GM18870 (cell line): ENCODE data around the gene KCNJ16.

Experiments used
- ATAC-seq: cut with Tn5 transposase; IDR thresholded peaks from one replicate; pipeline ENCODE4 v1.9.1; 2021; ENCODE audit warnings: moderate library complexity; ENCODE audit not compliant: unreplicated experiment

KCNJ16 gene

DNA sequence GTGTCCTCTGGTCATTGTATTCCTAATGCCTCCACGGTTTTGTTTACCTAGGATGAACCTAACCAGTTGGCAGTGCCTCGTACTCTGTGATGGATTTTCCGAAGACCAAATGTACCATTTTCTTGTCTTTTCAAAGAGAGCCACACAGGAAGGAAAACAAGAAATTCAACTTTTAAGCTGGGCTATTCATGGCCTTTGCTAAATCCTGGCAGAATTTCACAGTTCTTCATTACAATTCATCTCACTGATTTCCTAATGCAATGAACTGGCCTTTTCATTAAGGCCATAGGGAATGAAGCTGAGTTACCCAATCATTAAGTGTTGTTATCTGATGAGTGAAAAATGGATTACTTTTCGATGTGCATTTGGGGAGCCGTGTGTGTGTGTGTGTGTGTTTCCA, 7.9 kb upstream of the KCNJ16 start:
- no peak for ATAC-seq

DNA sequence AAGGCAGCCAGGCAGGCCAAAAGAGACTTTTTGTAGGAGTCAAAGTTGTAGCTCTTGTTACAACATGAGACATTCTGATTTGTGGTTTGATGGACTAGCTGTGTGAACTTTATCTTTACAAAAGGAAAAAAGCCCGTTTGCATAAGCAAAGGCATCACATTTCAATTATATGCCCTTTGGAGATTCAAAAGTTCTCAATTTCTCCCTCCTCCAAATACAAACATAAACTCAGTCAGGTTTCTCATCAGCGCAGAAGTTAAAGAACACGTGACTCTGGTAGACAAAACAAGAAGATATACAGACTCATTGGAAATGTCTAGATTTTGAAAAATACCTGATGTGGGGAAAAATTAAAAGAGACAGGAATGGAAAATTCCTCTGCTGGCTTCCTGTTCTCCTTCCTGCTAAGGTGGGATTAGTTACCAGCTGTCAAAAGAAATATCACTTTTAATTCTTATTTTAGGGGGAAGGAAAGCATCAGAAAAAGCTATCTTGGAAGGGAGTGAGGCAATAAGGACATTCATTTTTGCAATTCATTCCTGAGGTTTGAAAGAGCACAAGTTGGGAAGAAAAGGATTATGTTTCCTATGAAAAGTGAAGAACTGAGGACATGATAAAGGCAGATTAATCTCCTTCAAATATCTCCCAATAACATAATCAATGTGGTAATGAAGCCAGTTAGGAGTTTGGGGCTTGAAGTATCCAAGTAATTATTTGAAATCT, 4.6 kb upstream of the KCNJ16 start:
- no peak for ATAC-seq

DNA sequence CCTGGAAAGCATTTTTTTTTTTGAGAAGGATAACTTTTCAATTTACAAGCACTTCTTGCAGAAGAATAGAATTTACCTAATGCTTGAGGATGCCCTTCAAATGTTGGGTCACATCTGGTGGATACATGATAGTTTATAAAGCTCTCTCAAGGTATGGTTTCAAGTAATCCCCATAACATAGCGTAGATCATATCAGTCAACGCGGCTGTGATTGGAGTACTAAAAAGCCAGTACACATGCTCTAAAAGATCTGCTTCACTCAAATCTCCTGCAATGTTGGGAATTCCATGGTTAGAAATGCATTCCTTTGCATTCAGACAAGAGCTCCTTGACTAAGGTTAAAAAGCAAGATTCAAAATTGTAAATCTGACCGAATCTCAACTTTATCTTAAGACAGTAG, 3.9 kb upstream of the KCNJ16 start:
- no peak for ATAC-seq

- ATAC-seq = no peak
Observed at GRCh38 chr17:70071620-70072019, 3.4 kb upstream of the KCNJ16 start.

DNA sequence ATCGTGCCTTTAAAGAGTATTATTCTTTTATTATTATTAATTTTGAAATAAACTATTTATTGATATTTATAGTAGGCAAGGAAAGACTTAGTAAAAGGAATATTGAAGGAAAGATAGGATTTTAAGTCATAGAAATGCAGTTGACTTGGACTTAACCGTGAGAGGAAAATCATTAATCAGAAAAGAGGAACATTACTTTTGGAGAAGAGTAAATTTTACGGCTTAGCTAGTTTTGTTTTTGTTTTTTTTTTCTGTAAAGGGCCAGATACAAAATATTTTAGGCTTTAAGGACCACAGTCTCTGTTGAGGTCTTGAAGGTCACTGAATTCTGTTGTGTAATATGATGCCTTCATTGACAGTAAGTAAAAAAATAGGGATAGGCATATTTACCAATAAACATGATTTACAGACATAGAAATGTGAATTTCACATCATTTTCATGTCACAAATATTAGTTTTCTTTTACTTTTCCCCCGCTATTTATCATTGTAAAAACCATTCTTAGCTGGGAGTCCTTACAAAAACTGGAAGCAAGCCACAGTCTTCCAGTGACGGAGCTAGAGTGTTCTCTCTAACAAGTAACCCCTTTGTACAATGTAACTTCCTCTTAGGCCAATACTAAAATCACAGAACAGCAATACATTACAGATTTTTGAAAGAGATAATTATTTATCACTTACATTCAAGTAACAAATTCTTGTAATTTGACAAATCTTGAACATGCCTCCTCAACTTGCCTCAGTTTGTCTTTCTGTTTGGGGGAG, 2.3 kb upstream of the KCNJ16 start:
- ATAC-seq = no peak

DNA sequence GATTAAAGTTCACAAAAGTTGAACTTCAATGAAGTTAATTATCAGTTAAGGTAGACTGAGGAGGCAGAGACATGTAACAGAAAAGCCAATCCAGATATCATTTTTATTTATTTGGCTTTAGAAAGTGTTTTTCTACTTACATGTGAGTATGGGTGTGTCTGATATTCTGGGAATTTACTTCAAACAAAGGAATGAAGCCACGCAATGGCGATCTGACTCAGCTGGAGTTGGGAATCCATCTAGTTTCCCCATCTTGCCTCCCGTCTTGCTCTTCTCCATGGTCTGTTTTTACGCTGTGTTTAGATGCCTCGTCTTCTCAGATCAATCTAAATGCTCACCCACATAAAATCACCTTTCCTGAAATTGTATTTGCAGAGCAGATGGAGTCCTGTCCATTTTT, 1.7 kb upstream of the KCNJ16 start:
- no peak for ATAC-seq

- ATAC-seq = no peak
Observed at GRCh38 chr17:70073799-70074198, 1.2 kb upstream of the KCNJ16 start.

GRCh38 chr17:70074236-70074830, 692 bp upstream of the KCNJ16 start:
- ATAC-seq = no peak

GRCh38 chr17:70076189-70076588, 1.2 kb downstream of the KCNJ16 start:
- no peak for ATAC-seq

GRCh38 chr17:70076831-70077230, 1.8 kb downstream of the KCNJ16 start:
- no peak for ATAC-seq

DNA sequence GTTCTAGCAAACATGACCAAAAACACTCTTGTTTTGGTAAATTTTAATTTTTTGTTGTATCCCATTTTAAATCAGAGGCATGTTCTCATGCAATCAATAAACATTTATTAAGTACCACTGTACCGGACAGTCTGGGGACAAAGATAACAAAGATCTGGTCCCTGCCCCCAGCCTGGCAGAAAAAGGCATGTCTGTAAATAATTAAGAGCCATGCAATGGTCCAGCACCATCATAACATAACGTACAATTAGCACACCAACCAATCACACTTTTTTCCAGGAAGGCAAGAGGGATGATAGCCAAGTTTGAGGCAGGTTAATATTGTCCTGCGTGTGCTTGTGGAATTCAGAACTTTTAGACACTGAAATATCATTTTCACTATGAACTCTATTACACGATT, 3.5 kb downstream of the KCNJ16 start:
- ATAC-seq = no peak

DNA sequence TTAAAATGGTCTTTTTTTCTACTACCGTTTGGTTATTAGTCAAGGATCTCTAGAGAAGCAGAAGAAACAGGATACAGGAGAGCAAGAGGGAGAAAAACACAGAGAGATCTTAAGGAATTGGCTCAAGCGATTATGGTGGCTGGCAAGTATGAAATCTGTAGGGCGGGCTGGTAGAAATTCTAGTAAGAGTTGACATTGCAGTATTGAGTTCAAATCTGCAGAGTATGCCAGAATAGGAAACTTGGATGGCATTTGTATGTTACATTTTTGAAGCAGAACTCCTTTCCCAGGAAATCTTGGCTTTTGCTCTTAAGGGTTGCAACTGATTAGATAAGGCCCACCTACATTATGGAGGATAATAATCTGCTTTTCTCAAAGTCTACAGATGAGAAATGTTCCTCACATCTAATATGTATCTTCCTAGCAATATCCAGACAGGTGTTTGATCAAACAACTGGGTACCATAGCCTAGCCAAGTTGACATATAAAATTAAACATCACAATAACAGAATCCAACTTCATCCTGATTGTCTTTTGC, 4.0 kb downstream of the KCNJ16 start:
- no peak for ATAC-seq

DNA sequence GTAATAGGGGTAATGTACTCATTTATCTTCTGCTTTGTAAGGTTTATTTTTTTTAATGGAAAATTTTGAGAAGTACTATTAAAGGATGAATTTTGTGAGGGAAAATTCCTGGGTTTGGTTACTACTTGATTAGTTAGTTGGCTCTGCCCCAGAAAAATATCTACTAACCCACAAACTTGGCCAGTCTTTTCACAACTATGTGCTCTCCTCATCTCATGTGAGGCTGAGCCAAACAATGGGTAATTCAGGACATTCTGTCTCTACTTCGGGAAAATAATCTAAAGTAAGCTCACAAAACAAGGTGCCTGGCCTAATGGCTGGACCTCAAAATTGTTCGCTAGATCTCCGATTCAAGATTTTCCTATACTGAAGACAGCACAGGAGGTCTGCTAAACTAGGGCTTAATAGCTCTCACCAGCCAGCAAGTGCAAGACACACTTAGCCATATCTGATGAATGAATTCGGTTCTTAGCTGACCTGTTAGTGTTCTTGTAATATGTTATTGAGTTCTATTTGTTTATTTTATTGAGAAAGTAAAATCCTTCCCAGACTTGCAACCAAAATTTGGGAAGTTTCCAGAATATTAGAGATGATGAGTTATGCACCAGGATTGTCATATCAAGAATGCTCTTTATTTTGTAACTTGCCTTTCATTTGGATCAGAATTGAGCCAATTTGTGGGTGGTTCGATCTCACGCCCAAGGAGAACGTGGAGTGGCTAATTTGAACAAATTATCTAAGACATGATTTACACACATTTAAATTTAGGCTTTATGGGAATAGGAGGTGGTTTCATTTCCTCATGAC, 5.7 kb downstream of the KCNJ16 start:
- no peak for ATAC-seq

- ATAC-seq = no peak
Observed at GRCh38 chr17:70081885-70082284, 6.9 kb downstream of the KCNJ16 start.

- ATAC-seq = no peak
Observed at GRCh38 chr17:70084476-70084875, 9.5 kb downstream of the KCNJ16 start.

- ATAC-seq = no peak
Observed at GRCh38 chr17:70086516-70086915, 11.5 kb downstream of the KCNJ16 start.

- ATAC-seq = no peak
Observed at GRCh38 chr17:70089513-70090148, 14.6 kb downstream of the KCNJ16 start.

DNA sequence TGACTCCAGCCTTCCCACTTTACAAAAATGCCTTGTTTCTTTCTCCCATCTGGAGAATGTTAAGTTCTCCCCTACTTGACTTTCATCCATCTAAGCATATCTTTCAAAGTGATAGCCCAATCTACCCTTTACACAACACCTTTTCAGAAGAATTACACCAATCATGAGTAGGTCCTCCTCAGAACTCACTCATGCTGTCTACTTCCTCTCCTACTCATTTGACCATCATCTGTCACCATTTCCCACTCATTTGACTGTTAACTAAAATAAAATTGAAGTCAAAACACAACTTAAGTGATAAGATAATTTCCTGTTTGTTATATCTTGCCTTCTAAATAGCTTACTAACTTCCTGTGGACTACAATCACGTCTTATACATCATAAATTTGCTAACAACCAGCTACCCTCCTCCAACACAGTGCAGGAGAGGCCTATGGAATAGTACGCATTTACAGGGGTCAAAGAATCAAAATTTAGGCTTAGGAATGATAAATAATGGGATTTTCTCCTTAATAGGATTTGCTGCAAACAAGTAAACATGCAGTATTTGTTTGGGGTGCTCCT, 16.1 kb downstream of the KCNJ16 start:
- no peak for ATAC-seq

DNA sequence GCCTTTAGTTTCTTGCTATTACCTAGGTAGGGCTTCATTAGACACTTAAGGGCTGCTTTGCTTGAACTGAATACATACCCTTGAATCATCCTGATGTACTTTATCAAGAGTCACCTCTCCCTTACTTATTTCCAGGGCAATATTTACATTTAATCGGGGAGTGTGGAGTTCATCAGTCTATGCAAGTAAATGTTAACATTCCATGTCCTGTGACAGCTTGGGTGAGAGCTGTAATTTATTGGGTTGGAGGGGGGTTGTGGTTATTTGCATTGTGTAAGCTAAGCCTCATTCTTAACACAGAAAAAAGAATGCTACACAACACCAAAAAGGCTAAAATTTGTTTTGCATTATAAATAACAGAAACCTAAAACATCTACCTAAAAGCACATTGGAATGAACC, 16.7 kb downstream of the KCNJ16 start:
- no peak for ATAC-seq

DNA sequence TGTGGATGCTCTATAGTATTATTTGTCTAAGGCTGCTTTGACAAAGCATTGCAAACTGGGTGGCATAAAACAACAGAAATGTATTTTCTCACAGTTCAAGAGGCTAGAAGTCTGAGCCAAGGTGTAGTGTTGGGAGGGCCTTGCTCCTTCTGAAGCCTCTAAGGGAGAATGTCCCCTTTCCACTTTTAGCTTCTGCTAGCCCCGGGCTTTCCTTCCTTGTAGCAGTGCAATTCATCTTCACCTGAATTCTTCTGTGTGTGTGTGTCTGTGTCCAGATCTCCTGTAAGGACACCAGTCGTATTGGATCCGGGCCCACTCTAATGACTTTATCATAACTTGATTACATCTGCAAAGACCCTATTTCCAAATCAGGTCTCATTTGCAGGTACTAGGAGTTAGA, 18.1 kb downstream of the KCNJ16 start:
- no peak for ATAC-seq
